ENCODE results near the gene NDUFA11.

Gene NDUFA11

DNA sequence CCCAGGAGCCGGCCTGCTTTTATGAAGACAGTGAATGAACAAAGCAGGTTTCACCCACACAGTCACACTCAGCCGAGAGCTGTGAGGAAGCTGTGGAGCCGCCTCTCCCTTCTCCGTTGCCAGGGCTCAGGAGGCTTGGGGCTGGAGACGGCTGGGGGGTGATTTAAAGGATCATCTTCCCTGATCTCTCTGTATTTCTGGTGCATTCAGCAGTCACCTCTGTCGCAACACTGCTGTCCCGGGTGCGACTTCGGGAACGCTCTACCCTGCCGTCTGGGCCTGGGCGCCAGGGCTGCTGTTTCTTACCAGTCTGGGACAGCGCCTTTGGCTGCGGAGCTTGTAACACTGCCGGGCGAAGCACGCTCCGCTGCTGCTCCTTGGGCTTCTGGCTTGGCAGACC, 28.6 kb upstream of the NDUFA11 start:
- DNase-seq: no peak

- no peak for DNase-seq
Measured at GRCh38 chr19:5931251-5931650, 27.7 kb upstream of the NDUFA11 start.

DNA sequence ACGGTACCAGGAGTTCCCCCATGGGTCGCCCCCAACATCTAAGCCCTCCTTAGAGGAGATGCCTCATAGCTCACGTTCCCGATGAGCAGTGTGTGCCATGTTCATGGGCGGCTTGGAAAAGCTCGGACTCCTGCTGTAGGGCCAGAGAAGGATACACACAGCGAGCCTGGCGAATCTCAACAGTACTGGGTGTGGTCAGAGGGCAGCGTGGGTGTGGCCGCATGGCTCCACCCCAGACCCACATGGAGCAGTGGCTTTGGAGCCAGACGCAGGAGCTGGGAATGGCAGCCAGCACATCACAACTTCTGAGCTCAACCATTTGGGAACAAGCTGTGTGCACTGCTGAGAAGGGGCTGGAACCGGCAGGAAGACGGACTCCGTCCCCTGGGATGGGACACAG, 26.0 kb upstream of the NDUFA11 start:
- no peak for DNase-seq

- DNase-seq: no peak
Measured at GRCh38 chr19:5929179-5929578, 25.6 kb upstream of the NDUFA11 start.

DNA sequence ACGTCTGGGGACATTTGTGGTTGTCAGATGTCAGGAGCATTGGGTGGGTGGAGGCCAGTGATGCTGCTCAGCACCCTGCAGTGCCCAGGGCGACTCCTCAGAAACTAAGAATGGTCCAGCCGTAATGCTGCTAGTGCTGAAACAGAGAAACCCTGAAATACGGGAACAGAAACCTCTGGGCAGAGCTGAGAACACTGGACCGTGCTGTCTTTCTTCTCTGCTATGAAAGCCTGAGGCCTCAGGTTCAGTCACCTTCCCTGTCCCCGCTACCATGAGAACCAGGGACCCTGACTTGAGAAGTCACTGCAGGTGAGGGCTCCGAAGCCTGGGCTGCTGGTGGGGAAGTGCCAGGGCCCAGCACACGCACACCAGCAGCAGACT, 23.8 kb upstream of the NDUFA11 start:
- DNase-seq: no peak

DNA sequence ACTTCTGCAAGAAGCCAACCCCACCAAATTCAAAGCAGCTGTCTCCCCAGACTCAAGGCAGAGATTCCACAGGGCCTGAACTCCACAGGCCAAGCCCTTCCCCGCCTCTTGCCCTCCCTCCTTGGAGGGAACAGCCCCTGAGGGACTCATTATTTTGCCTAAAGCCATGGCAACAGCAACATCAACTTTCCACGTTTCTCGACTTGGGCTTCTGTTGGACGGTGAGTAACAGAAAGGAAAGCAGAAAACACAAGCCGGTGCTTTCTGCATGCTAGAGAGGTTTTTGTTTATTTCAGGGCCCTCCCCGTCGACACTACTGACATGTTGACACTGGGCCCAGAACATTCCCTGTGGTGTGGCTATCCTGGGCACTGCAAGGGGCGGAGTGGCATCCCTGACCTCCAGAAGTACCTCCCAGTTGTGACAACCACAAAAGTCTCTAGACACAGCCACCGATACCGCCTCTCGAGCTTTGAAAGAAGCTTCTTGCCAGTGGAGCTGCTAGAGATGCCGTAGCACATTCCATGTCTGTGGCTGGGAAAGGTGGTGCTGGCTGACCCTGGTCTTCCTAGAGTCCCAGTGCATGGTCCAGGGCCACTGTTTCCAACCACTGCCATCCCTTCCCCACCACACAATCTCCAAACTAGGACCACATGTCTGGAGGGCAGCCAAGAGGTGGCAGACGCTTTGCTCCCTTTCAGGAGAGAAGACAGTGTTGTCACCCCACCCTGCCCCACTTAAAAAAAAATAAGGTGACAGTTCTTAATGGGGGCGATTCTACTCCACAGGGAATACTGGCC, 23.3 kb upstream of the NDUFA11 start:
- DNase-seq: no peak

GRCh38 chr19:5925830-5926427, 22.3 kb upstream of the NDUFA11 start:
- no peak for DNase-seq

GRCh38 chr19:5923356-5923755, 19.8 kb upstream of the NDUFA11 start:
- no peak for DNase-seq

GRCh38 chr19:5922161-5922545, 18.6 kb upstream of the NDUFA11 start:
- DNase-seq: no peak

GRCh38 chr19:5921516-5922160, 18.0 kb upstream of the NDUFA11 start:
- no peak for DNase-seq

DNA sequence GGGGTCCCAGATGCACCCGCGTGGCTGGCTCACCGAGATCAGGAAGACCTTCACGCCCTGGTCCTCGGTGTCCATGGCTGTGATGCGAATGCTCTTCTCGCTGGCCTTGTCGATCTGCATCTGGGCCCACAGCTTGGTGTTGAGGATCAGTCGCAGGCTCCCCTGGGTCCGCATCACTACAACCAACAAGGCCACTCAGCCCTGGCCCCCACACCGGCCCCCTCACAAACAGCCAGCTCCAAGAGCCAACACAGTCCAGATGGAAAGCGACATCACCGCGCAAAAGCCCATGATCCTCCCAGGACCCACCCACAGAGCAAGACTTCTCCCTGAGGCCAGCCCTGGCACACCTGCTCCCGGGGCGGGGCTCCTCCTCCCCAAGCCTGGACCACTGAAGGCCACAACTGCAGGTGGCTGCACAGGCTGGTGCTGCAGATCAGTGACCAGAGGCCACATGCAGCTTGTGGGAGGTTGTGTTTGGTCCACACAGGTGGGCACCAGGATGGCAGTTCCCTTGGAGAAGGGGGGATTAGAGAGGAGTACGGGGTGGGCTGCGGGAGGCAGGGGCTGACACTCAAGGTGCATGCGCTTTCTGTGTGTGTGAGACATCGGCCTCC, 15.0 kb upstream of the NDUFA11 start:
- no peak for DNase-seq

DNA sequence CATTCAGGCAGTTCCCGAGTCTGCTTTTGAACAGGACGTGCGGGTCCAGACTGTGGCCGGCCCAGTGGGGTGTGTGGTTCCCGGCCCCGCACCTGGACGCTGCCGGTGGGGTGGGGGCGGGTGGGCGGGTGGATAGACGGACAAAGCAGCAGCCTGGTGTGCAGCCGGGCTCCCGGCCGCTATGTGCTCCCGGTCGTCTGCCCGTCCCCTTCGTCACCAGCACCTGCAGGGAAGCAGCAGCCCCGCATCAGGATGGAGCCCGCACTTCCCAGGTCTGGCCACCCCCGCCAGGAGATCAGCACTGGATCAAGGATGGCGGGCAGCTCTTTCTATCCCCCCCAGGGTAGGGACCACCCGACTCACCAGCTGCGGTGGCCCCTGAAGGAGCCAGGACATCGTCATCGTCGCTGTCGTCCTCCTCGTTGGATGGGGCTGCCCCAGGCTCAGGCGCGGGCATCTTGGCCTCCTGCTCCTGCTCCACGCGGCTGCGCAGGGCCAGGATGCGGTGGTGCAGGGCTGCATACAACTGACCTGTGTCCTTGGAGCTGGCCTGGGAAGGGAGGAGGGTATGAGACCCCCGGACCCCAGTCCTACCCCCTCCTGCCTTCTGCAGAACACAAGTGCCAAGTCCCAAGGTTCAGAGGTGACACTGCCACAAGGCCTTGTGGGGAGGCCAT, 14.0 kb upstream of the NDUFA11 start:
- no peak for DNase-seq

GRCh38 chr19:5916181-5916708, 12.7 kb upstream of the NDUFA11 start:
- DNase-seq: no peak

DNA sequence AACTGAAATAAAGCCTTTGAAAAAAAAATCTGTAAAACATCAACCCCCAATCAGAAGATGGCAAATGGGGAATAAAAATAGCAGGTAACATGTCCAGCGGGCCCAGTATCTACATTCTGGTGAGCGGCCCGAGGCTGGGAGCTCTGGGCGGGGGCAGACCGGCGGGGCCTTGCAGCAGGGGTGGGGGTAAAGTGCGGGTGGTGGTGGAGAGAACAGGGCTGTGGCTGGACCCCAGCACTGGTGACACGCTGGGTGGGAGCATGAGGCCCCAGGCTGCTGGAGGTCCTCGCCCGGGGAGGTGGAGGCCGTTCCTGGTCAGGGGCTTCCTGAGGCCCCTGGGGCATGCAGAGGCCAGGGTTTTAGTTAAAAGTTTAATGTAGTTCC, 12.2 kb upstream of the NDUFA11 start:
- DNase-seq: no peak

- DNase-seq: no peak
Measured at GRCh38 chr19:5914946-5915781, 11.6 kb upstream of the NDUFA11 start.

GRCh38 chr19:5914358-5914774, 10.8 kb upstream of the NDUFA11 start:
- DNase-seq: no peak

- no peak for DNase-seq
Measured at GRCh38 chr19:5913739-5914357, 10.3 kb upstream of the NDUFA11 start, which contains the start of gene CAPS. CAPS (plus strand) TSS chr19:5914254; CDS start chr19:5914407, 153 bp downstream.

DNA sequence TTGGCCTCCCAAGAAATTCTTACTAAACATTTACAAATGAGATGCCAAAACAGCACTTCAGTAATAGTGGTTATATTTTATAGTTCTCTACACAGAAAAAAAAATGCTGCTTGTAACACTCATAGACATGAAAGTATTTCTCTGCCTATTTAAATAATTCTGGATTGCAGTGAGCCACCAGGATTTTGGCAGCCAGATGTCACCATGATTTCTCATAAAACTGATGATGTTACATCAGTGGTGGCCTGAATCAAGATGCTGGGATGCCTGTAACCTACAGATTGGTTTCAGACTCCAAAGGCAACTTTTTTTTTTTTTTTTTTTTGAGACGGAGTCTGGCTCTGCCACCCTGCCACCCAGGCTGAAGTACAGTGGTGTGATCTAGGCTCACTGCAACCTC, 7.8 kb upstream of the NDUFA11 start:
- no peak for DNase-seq

DNA sequence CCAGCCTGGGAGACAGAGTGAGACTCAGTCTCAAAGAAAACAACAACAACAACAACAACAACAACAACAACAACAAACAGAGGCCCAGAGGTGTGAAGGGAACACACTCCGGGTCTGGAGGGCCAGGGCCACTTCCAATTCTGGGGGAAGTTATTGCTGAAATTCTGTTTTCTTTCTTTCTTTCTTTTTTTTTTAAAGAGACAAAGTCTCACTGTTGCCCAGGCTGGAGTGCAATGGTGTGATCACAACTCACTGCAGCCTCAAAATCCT, 7.0 kb upstream of the NDUFA11 start:
- no peak for DNase-seq

DNA sequence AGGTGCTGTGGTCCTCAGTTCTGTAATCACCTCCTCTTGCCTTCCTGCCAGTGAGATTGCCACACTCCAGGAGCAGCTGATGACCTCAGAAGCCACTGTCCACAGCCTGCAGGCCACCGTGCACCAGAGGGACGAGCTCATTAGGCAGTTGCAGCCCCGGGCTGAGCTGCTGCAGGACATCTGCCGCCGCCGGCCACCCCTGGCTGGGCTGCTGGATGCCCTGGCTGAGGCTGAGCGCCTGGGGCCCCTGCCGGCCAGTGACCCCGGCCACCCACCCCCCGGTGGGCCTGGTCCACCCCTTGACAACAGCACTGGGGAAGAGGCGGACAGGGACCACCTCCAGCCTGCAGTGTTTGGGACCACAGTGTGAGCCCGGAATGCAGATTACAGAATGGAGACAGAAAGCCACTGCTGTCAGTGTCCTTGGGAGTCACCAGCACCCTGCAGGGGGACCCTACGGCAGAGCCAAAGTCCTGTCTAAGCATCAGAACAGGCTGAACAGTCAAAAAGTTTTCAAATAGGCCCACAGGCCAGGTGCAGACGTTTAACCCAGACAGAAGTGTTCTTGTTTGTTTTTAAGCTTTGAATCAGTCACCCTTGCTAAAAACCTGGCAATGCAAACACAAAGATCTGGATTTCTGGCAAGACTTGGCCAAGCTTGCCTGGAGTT, 5.3 kb upstream of the NDUFA11 start:
- no peak for DNase-seq

- DNase-seq: no peak
Measured at GRCh38 chr19:5907241-5907640, 3.7 kb upstream of the NDUFA11 start.
